Mononuclear cell (primary cell): ENCODE data around the gene TENM3. TPM values are rescaled to one million over a fixed set of nuclear protein-coding genes. Genes with fewer than 3 reads are reported as not detected.

ENCODE experiments used
- H3K27me3 ChIP-seq: 2 replicates; pipeline ENCODE4 v1.6.0; 2011; ENCODE audit warnings: low read length, control low read depth; ENCODE audit not compliant: insufficient read depth
- H3K4me1 ChIP-seq: 2 replicates; pipeline ENCODE4 v1.5.1; 2011; ENCODE audit warnings: mild to moderate bottlenecking, low read length, control low read depth; ENCODE audit not compliant: insufficient read depth
- H3K4me3 ChIP-seq: 2 replicates; pipeline ENCODE4 v1.5.1; 2011; ENCODE audit warnings: mild to moderate bottlenecking, low read length, moderate library complexity
- H3K9me3 ChIP-seq: 2 replicates; pipeline ENCODE4 v1.5.1; 2011; ENCODE audit warnings: low read depth, mild to moderate bottlenecking, control low read depth, low read length
- total RNA-seq: library from RNA; depleted of rRNA; stranded (reverse); fragments of >200 nt; gene quantifications from one replicate; pipeline ENCODE4 v1.2.3, GENCODE V29; 2012

Gene TENM3
- total RNA-seq, 1 donor, result not detected

DNA sequence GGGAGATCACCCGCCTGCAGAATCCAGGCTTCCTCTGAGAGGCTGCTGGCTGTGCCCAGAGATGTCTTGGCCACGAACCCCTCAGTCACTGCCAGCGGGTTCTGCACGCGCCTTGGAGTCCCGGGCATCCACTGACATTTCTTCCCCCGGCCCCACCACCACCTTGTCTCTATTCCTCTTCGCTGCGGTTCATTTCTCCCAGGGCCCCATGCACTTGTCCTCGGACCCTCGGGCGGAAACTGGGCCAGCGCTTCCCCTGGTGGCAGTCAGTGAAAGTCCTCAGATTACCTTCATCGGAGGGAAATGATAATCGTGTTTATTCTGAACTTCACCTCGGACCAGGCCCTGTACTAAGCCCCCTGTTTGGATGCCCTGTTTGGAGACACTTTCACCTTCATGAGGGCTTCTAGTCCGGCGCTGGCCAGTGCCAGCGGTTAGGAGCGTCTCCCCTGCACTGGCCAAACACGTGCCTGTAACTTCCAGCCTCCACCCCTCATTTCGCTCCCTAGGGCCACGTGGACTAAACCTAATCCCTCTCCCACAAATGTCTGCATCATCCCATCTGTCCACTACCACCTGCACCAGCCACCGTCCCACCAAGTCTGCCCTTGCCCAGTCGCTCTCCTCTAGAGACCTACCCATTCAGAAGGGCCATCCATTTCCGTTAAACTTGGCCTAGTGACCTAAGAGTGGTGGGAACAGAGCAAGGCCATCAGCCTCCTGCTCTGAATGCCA lies 592.0 kb downstream of the TENM3 start:
- Histone ChIP-seq H3K9me3 (no peaks in the 10 kb centered on the region), H3K27me3 (peaks cover 3% of the 10 kb centered on the region), H3K4me3 (no peak overlapping the region), H3K4me1 (no peaks in the 10 kb centered on the region)

DNA sequence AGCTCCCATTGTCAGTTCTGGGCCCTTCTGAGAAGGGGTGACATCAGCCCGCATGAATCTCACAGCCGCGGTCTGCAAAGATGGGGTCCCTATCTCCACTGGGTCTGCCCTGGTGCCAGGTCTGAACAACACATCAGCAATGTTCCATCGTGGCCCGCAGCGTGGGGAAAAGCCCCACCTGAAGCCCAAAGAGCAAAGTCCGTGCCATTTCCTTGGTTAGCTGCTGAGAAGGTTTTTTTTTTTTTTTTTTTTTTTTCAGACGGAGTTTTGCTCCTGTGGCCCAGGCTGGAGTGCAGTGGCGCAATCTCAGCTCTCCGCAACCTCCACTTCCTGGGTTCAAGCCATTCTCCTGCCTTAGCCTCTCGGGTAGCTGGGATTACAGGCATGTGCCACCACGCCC lies 594.6 kb downstream of the TENM3 start:
- Histone ChIP-seq H3K4me1 (no peaks in the 10 kb centered on the region), H3K27me3 (peaks cover 3% of the 10 kb centered on the region), H3K4me3 (no peak overlapping the region), H3K9me3 (no peaks in the 10 kb centered on the region)

DNA sequence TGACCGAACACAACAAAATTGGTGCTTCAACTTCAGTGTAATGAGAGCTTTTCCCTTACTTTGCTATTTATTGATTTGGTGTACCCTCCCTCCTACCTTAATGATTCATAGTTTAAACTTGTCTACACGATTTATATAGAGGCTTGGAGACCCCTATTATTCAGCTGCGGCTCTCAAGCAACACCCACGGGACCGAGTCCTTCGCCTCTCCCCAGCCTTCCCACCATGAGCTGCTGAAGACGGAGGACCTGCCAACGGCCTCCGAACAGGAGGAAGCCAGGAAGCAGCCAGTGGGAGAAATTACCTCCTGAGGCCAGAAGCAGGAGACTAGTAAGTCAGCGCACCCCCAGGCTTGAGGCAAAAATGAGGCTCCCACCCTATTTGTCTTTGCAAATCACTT lies 595.3 kb downstream of the TENM3 start:
- no peaks in the 10 kb centered on the region for H3K9me3 ChIP-seq
- H3K27me3 ChIP-seq, result peaks cover 3% of the 10 kb centered on the region
- H3K4me3 ChIP-seq, result no peak overlapping the region
- no peaks in the 10 kb centered on the region for H3K4me1 ChIP-seq

DNA sequence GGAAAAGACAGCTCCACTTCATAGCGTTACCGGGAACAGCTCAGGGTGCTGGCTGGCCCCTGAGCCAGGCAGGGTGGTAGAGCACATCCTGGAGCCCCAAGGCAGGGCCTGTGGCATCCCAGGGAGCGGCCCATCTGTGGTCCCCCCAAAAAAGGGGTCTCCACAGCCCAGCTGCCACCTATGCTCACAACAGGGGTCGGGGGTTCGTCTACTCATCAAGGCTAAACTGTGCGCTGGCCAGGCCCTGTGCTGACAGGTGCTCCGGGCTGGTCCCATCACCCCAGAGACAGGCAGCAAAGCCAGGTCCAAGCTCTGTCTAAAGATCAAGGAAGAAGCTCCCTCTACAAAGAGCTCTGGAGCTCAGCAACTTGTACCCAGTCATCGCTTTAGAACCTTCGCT lies 596.1 kb downstream of the TENM3 start:
- H3K4me3 ChIP-seq, result no peak overlapping the region
- H3K27me3 ChIP-seq, result peaks cover 3% of the 10 kb centered on the region
- no peaks in the 10 kb centered on the region for H3K9me3 ChIP-seq
- no peaks in the 10 kb centered on the region for H3K4me1 ChIP-seq

DNA sequence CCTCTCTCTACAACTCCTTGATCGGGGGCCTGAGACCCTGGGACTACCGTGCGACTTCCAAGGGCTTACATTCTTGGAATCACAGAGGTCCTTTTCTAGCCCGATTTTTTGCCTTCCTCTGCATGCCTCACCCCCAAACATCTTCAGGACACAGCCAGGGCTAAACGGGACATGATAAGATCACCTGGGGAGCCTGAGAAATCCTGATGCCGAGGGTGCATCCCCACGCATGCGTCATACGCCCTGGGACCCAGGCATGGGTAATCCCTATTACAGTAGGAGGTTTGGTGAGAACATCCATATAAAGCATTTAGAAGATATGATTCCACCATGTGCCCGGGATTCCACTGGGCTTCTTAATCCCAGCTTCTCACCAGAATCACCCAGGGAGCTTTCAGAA lies 596.9 kb downstream of the TENM3 start:
- H3K4me1 ChIP-seq, result no peaks in the 10 kb centered on the region
- H3K9me3 ChIP-seq, result no peaks in the 10 kb centered on the region
- H3K4me3 ChIP-seq, result no peak overlapping the region
- H3K27me3 ChIP-seq, result no peaks in the 10 kb centered on the region

DNA sequence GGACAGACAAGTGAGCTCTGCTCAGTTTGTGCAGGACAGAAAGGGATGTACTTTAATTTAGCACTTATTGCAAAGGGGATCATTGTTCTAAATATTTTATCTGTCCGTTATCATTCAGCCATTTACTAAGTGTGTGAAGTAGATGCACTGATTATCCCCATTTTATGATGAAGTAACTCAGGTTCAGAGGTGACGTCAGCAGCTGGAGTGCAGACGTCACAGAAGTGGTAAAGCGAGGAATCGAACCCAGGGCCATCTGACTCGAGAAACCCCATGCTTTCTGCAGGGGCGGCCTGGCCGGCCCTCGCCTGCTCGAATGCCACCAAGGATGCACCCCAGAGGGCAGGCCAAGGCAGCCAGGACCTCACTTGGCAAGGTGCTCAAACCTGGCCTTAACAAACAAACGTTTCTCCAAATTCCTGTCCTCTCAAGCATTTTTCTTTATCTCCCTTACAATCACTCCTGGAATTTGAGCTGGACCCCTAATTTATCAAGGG lies 599.0 kb downstream of the TENM3 start:
- no peaks in the 10 kb centered on the region for H3K27me3 ChIP-seq
- H3K4me3 ChIP-seq, result no peak overlapping the region
- no peaks in the 10 kb centered on the region for H3K4me1 ChIP-seq
- no peaks in the 10 kb centered on the region for H3K9me3 ChIP-seq

DNA sequence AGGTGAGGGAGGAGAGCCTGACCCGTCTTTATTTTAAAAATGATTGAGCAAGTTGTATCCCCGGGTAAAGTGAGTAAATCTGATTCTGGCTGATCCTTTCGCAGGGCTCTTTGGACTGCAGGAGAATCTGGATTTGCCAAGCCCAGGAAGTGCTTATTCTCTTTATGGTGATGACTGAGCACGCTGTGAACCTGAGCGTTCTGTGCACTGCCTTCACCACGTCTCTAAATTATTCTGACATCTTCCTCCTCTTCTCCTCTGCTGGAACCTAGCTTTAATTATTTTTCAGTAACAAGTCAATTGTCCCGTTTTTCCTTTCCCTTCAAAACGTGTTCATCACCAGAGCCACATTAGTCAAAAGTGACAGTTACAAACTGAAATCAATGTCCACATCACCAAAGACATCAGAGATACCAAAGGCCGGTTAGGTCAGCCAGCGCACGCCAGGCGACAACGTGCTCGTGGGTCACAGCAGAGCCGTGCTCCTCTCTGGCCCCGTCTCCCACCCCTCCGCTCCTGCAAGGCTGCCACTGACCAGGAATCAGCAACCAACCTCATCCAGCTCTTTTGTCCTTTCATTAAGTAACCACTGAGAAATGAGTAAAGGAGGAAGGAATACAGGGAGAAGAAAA lies 599.7 kb downstream of the TENM3 start:
- Histone ChIP-seq H3K4me3 (no peak overlapping the region), H3K9me3 (no peaks in the 10 kb centered on the region), H3K4me1 (no peaks in the 10 kb centered on the region), H3K27me3 (no peaks in the 10 kb centered on the region)

DNA sequence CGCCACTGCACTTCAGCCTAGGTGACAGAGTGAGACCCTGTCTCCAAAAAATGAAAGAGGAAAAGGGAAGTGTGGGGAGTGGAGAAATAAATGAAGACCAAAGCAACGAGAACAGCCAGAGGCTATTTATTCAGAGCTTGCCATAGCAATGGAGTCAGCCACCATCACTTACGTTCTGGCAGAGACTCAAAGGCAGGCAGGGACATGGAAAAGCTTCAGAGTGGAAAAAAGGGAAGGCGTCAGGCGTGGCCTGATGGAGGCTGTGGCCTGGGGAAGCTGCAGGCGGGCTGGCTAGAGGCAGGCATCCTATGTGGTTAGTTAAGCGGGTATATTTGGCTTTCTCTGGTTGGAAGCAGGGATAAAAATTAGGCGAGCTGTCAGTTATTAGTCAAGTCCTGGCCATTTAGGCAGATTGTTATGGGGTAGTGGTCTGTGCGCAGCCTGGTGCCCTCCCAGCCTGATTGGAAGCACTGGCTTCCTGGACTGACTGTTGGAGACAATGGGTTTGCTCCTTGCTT lies 600.7 kb downstream of the TENM3 start:
- no peaks in the 10 kb centered on the region for H3K4me1 ChIP-seq
- no peaks in the 10 kb centered on the region for H3K27me3 ChIP-seq
- H3K9me3 ChIP-seq, result no peaks in the 10 kb centered on the region
- H3K4me3 ChIP-seq, result no peak overlapping the region

DNA sequence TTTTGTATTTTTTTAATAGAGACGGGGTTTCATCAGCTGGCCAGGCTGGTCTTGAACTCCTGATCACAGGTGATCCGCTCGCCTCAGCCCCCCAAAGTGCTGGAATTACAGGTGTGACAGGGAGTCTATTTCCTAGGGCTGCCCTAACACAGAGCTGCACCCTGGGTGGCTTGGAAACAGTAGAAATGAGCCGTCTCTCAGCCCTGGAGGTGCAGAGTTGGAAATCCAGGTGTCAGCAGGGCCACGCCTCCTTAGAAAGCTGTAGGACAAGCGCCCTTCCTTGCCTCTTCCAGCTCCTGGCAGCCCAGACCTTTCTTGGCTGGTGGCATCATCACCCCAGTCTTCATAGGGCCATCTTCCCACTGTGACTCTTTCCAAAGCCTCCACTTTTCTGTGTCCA lies 602.4 kb downstream of the TENM3 start:
- no peaks in the 10 kb centered on the region for H3K27me3 ChIP-seq
- H3K4me3 ChIP-seq, result no peak overlapping the region
- H3K9me3 ChIP-seq, result no peaks in the 10 kb centered on the region
- no peaks in the 10 kb centered on the region for H3K4me1 ChIP-seq

DNA sequence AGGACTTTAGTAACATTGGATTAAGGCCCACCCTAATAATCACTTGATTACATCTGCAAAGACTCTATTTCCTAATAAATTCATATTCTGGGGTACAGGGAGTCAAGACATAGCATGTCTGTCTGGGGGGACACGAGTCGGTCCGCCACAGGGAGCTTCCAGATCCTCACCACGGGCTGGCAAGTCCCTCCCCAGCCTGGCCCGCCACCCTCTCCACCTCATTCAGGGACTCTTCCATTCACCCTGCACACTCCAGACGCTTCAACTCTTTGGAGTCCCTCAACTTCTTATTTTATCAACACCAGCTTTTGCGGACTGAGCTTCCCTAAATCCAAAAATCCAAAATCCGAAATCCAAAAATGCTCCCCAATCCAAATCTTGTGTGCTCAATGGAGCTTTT lies 602.8 kb downstream of the TENM3 start:
- no peaks in the 10 kb centered on the region for H3K9me3 ChIP-seq
- no peak overlapping the region for H3K4me3 ChIP-seq
- H3K27me3 ChIP-seq, result no peaks in the 10 kb centered on the region
- H3K4me1 ChIP-seq, result no peaks in the 10 kb centered on the region

DNA sequence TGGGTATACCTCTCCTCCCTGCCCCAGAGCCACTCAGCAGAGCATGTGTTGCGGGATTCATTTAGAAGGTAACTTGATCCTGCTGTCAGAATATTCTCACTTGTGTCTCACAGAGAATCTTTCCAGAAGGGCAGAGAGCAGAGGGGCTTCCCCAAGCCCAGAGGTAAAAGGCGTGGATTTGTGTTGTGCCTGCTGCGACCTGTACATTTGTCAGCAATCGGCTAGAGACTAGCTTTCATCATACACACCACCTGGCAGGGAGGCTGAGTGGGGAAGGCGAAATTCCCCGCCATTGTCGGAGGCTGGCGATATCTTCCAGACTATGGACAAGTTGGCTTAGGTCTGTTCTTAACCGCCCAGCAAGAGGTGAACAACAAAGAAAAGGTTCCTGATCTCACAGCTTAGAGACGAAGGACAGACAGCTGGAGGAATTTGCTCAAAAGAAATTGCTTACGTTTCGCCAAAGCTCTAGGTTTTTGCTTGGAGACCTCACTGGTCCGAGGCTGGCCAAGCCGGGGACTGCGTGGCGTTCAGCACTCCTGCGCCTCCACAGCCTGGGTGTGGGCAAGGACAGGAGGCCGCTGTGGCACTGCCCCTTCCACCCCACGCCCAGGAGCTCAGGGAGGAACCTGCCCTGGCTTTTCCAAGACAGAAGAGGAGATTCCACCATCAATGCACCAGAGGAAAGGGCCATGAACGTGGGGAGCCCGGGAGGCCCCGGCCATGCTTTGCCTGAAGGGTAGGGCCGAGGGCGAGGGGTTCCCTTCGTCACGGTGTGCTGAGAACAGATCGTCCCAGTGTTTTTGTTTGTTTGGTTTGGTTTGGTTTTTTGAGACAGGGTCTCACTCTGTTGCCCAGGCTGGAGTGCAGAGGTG lies 604.6 kb downstream of the TENM3 start:
- Histone ChIP-seq H3K4me3 (no peak overlapping the region), H3K27me3 (no peaks in the 10 kb centered on the region), H3K4me1 (no peaks in the 10 kb centered on the region), H3K9me3 (no peaks in the 10 kb centered on the region)

DNA sequence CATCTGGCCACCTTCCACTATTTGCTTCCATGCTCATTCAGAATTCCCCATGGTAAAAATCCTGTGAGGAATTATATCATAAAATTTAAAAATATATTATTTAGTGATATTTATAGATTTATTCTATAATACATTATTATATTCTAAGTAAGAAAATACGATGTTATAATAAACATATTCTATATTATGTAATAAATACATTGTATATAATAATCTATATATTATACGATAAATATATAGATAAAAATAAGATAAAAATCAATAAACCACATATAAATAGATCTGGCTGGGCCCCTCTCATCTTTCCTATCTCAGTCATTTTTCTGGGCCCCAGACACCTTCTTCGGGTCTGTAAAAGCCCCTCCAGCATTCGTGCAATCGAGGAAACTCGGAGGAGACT lies 605.5 kb downstream of the TENM3 start:
- Histone ChIP-seq H3K4me3 (no peak overlapping the region), H3K27me3 (no peaks in the 10 kb centered on the region), H3K4me1 (no peaks in the 10 kb centered on the region), H3K9me3 (no peaks in the 10 kb centered on the region)
